HG02759 (cell line): ENCODE data around the gene SPDYE2B.
"Not testable (repeated sequence)": the region's sequence is repeated elsewhere in the genome, so short reads cannot be mapped to it uniquely, and the experiment has no call there.

ENCODE experiments used
- ATAC-seq: cut with Tn5 transposase; IDR thresholded peaks from one replicate; pipeline ENCODE4 v1.9.1; 2021; ENCODE audit warnings: mild to moderate bottlenecking, moderate library complexity; ENCODE audit not compliant: unreplicated experiment

The SPDYE2B gene, protein sequence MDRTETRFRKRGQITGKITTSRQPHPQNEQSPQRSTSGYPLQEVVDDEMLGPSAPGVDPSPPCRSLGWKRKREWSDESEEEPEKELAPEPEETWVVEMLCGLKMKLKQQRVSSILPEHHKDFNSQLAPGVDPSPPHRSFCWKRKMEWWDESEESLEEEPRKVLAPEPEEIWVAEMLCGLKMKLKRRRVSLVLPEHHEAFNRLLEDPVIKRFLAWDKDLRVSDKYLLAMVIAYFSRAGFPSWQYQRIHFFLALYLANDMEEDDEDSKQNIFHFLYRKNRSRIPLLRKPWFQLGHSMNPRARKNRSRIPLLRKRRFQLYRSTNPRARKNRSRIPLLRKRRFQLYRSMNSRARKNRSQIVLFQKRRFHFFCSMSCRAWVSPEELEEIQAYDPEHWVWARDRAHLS

DNA sequence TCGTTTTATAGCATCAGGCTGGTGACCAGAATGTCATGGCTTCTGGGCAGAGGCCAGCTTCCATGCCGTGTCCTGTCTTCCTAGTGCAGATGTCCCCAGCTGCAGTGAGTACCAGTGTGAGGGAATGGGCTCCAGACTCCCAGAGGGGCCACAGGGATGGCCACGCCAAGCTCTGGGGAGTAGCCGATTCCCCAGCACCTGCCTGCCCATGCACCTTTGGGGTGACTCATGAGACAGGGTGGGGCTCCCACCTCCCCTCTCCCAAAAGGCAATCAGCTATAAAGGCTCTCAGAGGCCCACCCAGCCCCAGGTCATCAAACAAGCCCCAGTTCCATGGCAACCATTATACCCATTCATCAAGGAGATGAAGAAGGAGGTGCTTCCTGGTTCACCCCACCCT is at the start of gene SPDYE2B:
TSS of gene SPDYE2B (plus strand) at position 396 of the 400 bp plus-strand sequence. CDS start 2,030 bp downstream, outside the sequence.
- ATAC-seq = not testable (repeated sequence)

- ATAC-seq = not testable (repeated sequence)
Observed at GRCh38 chr7:102602317-102602716, 47.8 kb upstream of the SPDYE2B start.

- ATAC-seq = not testable (repeated sequence)
Observed at GRCh38 chr7:102604431-102605145, 45.5 kb upstream of the SPDYE2B start.

DNA sequence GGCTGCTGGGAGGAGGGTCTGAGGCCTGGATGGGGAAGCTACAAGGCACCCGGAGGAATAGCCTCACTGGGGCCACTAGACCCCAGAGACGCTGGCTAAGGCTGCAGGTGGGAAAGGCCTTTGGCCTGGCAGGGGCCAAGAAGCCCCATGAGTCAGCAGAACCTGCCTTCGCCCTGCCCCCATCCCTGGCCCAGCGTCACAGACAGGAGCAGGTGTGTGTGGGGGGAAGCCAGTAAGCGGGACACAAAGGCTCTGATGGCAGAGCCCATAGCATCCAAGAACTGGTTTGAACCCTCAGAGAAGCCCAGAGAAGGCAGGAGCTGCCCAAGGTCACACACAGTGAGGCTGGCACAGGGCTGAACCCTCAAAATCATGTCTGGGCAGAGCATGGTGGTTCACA is 43.3 kb upstream of the SPDYE2B start:
- not testable (repeated sequence) for ATAC-seq

- ATAC-seq = not testable (repeated sequence)
Observed at GRCh38 chr7:102609734-102610133, 40.4 kb upstream of the SPDYE2B start.

GRCh38 chr7:102610441-102610840 is 39.7 kb upstream of the SPDYE2B start:
- ATAC-seq = not testable (repeated sequence)

DNA sequence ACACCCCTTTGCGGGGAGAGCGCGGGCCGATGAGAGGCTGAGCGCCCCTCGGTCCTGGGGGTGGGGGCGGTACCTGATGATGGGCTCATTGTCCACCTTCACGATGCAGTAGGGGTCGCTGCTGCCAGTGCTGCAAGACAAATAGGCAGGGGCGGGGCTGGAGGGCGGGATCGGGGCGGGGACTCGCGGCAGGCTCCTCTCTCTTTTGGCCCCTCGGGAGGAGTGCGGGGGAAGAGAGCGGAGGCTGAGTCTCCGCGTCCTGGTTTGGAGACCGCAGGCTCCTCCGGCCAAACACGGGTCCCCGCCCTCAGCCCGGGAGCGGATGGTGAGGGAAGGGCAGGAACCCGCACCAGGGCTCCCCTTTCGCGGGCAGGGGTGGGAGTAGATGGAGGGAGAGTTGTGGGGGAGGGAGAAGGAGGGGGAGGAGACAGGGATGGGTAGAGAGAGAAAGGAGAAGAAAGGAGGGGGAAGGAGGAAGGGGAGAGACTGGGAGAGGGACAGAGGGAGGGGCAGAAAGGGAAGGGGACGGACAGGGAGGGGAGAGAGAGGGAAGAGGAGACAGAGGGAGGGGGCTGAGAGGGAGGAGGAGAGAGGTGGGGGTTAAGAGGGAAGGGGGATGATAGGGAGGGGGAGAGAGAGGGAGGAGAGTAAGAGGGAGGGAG is 39.0 kb upstream of the SPDYE2B start:
- ATAC-seq = peak; percentile 49

DNA sequence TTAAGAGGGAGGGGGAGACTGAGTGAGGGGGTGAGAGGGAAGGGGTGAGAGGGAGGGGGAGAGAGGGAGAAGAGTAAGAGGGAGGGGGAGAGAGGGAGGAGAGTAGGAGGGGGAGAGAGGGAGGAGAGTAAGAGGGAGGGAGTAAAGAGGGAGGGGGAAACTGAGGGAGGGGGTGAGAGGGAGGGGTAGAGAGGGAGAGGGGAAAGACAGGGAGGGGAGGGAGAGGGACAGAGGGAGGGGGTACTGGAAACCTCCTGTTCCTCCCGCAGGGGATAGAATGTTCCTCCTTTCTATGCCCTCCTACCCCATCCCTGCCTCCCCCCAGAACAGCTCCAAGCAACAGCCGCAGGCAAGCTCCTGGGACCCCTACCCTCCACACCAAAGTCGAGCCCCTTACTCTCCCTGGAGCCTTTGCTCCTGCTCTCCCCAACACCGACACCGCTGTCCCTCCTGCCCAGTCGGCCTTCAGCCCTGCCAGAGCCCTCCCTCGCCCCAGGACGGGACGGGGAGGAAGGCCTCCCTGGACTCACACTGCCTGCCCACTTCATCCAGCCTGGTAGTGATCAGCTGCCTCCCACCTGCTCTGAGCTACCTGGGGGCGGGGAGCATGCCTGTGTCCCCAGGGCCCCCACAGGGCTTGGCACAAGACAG is 38.3 kb upstream of the SPDYE2B start:
- not testable (repeated sequence) for ATAC-seq

- peak; percentile 71 for ATAC-seq
Observed at GRCh38 chr7:102613575-102614345, 36.4 kb upstream of the SPDYE2B start.

GRCh38 chr7:102614346-102614697 is 35.8 kb upstream of the SPDYE2B start:
- peak; percentile 23 for ATAC-seq

DNA sequence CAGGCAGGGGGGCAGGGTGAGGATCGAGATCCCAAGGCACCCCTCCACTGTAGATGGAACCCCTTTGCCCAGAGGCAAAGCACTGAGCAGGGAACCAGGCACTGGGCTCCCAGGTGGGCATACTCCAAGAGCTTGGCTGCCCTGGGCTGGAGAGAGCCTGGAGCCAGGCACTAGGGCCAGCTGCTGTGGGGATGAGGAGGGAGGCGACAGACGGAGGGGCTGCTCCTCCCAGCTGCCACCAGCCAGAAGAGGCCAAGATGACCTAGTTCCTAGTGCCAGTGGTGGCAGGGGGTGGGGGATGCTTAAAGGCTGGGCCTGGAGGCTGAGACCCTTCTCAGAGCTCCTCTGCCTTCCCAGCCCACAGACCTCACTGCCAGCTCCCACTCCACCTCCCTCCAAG is 35.2 kb upstream of the SPDYE2B start:
- ATAC-seq = not testable (repeated sequence)

- not testable (repeated sequence) for ATAC-seq
Observed at GRCh38 chr7:102615930-102616329, 34.2 kb upstream of the SPDYE2B start.

DNA sequence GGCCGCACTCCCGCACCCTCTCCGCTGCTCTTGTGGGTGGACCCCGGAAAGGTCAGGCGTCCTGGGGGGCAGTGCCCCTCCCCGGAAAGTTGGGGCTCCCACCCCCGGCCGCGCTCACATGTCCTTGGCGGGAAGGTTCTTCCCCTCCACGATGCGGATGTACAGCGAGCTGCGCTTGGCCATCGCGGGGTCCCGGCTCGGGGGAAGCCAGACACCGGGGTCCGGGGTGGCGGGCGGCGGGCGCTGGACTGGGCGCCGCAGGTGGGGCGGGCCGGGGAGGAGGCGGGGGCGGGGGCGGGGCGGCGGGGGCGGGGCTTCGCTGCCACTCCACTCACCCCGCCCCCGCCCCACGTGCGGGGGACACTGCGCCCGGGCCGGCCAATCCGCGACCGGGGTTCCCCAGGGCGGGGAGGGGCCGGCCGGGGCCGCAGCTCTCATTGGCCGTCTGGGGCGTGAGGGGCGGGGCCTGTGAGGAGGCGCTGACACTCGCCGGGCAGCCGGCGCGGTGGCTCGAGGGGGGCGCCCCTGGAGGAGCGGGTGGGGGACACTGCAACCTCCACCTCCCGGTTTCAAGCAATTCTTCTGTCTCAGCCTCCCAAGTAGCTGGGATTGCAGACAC is 33.5 kb upstream of the SPDYE2B start, which contains the start of gene RASA4:
TSS of gene RASA4 (minus strand) at position 250 of the 619 bp plus-strand sequence. CDS start at position 183, 67 bp downstream.
- ATAC-seq = peak; percentile 81

DNA sequence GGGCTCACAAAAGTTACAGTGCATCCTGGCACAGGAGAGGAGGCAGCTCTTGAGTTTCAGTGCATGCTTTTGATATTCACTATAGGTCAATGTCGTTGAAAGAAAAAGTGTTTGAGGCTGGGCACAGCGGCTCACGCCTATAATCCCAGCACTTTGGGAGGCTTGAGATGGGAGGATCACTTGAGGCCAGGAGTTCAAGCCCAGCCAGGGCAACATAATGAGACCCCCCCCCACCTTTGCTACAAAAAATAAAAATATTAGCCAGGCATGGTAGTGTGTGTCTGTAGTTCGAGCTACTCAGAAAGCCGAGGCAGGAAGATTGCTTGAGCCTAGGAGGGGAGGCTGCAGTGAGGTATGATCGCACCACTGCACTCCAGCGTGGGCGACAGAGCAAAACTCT is 32.0 kb upstream of the SPDYE2B start:
- ATAC-seq = not testable (repeated sequence)

DNA sequence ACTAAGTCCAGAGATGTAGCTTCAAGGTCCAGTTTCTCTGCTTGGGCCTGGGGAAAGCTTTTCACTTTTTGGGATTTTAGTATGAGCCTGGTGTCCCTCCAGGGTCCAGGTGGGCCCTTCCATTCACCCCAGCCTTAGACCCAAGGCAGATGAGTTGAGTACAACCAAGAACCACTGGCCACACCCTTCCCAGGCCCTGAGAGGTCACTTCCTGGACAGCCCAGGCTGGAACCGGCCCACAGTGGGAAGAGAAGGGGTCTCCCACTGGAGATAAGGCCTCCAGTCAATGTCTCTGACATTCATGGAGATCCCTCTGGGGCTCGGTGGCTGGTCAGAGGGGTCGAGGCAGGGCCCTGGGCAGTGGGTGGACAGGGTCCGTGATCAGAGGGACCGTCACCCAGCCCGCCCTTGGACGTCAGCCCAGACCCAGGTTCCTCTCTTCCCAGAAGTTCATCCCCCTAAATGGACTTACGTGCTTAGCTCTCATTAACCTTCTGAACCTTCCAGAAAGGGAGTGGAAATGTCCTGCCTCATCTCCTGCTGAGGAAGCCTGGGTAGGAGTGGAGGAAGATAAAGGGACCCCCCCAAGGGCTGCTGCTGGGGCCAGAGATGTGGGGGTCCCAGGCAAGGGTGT is 22.7 kb upstream of the SPDYE2B start:
- ATAC-seq = not testable (repeated sequence)

GRCh38 chr7:102630622-102631021 is 19.5 kb upstream of the SPDYE2B start:
- not testable (repeated sequence) for ATAC-seq

GRCh38 chr7:102634299-102634698 is 15.8 kb upstream of the SPDYE2B start:
- not testable (repeated sequence) for ATAC-seq

DNA sequence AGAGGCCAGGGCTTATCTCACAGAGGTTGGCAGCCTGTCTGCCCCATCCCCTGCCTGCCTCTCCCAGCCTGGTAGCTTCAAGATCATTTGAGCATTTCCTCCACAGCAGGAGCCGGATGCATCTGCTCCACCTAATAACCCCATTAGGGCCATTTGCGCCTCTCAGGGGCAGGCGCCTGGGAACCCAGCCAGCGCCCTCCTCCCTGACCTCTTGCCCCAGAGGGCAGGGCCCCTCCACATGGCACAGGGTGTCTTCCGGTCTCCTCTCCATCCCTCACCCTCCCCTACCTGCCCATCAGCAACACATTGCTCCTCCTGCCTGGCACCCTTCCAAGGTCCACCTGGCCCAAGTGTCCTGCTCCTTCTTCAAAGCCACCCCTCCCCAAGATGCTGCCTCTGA is 14.8 kb upstream of the SPDYE2B start:
- ATAC-seq = not testable (repeated sequence)

- not testable (repeated sequence) for ATAC-seq
Observed at GRCh38 chr7:102636956-102637355, 13.2 kb upstream of the SPDYE2B start.
